A549 (cell line): Measurements from ENCODE around the gene TRAPPC5.

Experiments
- CBX2 ChIP-seq: fragments of 200-600 bp; sonication (generic); IDR thresholded peaks from 2 replicates; pipeline ENCODE4 v1.6.1; 2016; ENCODE audit warnings: low read depth, mild to moderate bottlenecking, borderline replicate concordance
- EP300 ChIP-seq, 2 experiments: fragments of >200 bp; sonication (Bioruptor Twin); formaldehyde crosslinking; IDR thresholded peaks; 2 replicates in 1 of 2; 3 replicates in 1 of 2; pipeline ENCODE4 v1.6.1; 2016 to 2017
- RFX5 ChIP-seq: fragments of 450-650 bp; IDR thresholded peaks from 2 replicates; pipeline ENCODE4 v1.7.1; 2014; ENCODE audit warnings: antibody characterized with exemption, mild to moderate bottlenecking, moderate library complexity
- TF ChIP-seq, protein P1 (sequence below): IDR thresholded peaks from 2 replicates; pipeline ENCODE4 v1.6.1; 2012
- TF ChIP-seq, protein P2 (sequence below): fragments of >200 bp; sonication (Bioruptor Twin); formaldehyde crosslinking; IDR thresholded peaks from 3 replicates; pipeline ENCODE4 v1.5.1; 2016
- TF ChIP-seq, protein P3 (sequence below): fragments of 200-600 bp; sonication (generic); IDR thresholded peaks from 2 replicates; pipeline ENCODE4 v1.6.1; 2016; ENCODE audit warnings: antibody characterized with exemption, mild to moderate bottlenecking, moderate library complexity

DNA sequence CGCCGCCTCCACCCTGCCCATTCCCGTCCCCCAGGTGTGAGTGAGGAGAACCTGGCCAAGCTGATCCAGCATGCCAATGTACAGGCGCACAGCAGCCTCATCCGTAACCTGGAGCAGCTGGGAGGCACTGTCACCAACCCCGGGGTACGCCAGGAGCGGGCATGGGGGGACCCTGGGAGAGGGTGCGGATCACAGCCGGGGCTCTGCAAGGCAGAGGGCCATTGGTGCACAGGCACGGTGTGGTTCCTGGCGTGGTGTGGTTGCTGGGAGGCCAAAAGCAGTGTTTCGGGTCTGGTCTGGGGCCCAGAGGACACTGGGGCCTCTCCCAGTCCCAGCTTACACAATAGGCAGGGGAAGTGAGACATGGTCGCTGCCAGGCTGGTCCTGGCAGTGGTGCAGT is 35.5 kb upstream of the TRAPPC5 start:
- TF ChIP-seq, protein P1, sequence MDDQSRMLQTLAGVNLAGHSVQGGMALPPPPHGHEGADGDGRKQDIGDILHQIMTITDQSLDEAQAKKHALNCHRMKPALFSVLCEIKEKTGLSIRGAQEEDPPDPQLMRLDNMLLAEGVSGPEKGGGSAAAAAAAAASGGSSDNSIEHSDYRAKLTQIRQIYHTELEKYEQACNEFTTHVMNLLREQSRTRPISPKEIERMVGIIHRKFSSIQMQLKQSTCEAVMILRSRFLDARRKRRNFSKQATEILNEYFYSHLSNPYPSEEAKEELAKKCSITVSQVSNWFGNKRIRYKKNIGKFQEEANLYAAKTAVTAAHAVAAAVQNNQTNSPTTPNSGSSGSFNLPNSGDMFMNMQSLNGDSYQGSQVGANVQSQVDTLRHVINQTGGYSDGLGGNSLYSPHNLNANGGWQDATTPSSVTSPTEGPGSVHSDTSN, result no peak
- TF ChIP-seq CBX2 (no peak), EP300 (IDR thresholded peaks at IDR 0.05) (no peak), RFX5 (no peak)
- TF ChIP-seq, protein P2, sequence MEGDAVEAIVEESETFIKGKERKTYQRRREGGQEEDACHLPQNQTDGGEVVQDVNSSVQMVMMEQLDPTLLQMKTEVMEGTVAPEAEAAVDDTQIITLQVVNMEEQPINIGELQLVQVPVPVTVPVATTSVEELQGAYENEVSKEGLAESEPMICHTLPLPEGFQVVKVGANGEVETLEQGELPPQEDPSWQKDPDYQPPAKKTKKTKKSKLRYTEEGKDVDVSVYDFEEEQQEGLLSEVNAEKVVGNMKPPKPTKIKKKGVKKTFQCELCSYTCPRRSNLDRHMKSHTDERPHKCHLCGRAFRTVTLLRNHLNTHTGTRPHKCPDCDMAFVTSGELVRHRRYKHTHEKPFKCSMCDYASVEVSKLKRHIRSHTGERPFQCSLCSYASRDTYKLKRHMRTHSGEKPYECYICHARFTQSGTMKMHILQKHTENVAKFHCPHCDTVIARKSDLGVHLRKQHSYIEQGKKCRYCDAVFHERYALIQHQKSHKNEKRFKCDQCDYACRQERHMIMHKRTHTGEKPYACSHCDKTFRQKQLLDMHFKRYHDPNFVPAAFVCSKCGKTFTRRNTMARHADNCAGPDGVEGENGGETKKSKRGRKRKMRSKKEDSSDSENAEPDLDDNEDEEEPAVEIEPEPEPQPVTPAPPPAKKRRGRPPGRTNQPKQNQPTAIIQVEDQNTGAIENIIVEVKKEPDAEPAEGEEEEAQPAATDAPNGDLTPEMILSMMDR, result no peak
- TF ChIP-seq, protein P3, sequence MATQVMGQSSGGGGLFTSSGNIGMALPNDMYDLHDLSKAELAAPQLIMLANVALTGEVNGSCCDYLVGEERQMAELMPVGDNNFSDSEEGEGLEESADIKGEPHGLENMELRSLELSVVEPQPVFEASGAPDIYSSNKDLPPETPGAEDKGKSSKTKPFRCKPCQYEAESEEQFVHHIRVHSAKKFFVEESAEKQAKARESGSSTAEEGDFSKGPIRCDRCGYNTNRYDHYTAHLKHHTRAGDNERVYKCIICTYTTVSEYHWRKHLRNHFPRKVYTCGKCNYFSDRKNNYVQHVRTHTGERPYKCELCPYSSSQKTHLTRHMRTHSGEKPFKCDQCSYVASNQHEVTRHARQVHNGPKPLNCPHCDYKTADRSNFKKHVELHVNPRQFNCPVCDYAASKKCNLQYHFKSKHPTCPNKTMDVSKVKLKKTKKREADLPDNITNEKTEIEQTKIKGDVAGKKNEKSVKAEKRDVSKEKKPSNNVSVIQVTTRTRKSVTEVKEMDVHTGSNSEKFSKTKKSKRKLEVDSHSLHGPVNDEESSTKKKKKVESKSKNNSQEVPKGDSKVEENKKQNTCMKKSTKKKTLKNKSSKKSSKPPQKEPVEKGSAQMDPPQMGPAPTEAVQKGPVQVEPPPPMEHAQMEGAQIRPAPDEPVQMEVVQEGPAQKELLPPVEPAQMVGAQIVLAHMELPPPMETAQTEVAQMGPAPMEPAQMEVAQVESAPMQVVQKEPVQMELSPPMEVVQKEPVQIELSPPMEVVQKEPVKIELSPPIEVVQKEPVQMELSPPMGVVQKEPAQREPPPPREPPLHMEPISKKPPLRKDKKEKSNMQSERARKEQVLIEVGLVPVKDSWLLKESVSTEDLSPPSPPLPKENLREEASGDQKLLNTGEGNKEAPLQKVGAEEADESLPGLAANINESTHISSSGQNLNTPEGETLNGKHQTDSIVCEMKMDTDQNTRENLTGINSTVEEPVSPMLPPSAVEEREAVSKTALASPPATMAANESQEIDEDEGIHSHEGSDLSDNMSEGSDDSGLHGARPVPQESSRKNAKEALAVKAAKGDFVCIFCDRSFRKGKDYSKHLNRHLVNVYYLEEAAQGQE, result no peak
